NCI-H748 treated with DMSO at 0.1 percent for 48 hours (cell line): ENCODE data around the gene B3GNT9.

Experiments used
- DNase-seq: peaks from one replicate; lab custom pipeline; 2025; lab: John Stamatoyannopoulos, UW

B3GNT9 gene

GRCh38 chr16:67150833-67151396 lies at the start of gene B3GNT9:
TSS of gene B3GNT9 (minus strand) at chr16:67150998. CDS start at chr16:67150485, 513 bp downstream.
- no peak for DNase-seq

- DNase-seq: no peak
Observed at GRCh38 chr16:67200491-67200890, 49.7 kb upstream of the B3GNT9 start.

GRCh38 chr16:67199808-67200198 lies 49.0 kb upstream of the B3GNT9 start:
- no peak for DNase-seq

- DNase-seq: peak; percentile 43
Observed at GRCh38 chr16:67199011-67199807, 48.4 kb upstream of the B3GNT9 start, which contains the start of gene ELMO3. TSS of gene ELMO3 (plus strand) at chr16:67199131. CDS start at chr16:67199327, 196 bp downstream.

- no peak for DNase-seq
Observed at GRCh38 chr16:67198238-67198734, 47.5 kb upstream of the B3GNT9 start.

- no peak for DNase-seq
Observed at GRCh38 chr16:67197704-67198103, 46.9 kb upstream of the B3GNT9 start.

- DNase-seq: no peak
Observed at GRCh38 chr16:67196881-67197280, 46.1 kb upstream of the B3GNT9 start.

GRCh38 chr16:67195676-67196075 lies 44.9 kb upstream of the B3GNT9 start:
- DNase-seq: no peak

GRCh38 chr16:67194260-67194659 lies 43.5 kb upstream of the B3GNT9 start:
- no peak for DNase-seq

- DNase-seq: no peak
Observed at GRCh38 chr16:67193536-67193935, 42.7 kb upstream of the B3GNT9 start.

GRCh38 chr16:67192781-67193361 lies 42.1 kb upstream of the B3GNT9 start:
- no peak for DNase-seq

GRCh38 chr16:67191995-67192681 lies 41.3 kb upstream of the B3GNT9 start, which contains the start of gene E2F4:
TSS of gene E2F4 (plus strand) at chr16:67192155. CDS start at chr16:67192228, 73 bp downstream.
- DNase-seq: peak; percentile 38

- no peak for DNase-seq
Observed at GRCh38 chr16:67191411-67191994, 40.7 kb upstream of the B3GNT9 start.

- no peak for DNase-seq
Observed at GRCh38 chr16:67190448-67191399, 39.9 kb upstream of the B3GNT9 start.

- no peak for DNase-seq
Observed at GRCh38 chr16:67190041-67190440, 39.2 kb upstream of the B3GNT9 start, which contains the start of gene EXOC3L1. TSS of gene EXOC3L1 (minus strand) at chr16:67190136. CDS start at chr16:67189676, 460 bp downstream.

- DNase-seq: no peak
Observed at GRCh38 chr16:67188798-67189197, 38.0 kb upstream of the B3GNT9 start.

GRCh38 chr16:67188323-67188722 lies 37.5 kb upstream of the B3GNT9 start:
- no peak for DNase-seq

- no peak for DNase-seq
Observed at GRCh38 chr16:67187175-67187890, 36.5 kb upstream of the B3GNT9 start.

- DNase-seq: no peak
Observed at GRCh38 chr16:67186550-67186950, 35.8 kb upstream of the B3GNT9 start.

- DNase-seq: no peak
Observed at GRCh38 chr16:67185651-67186134, 34.9 kb upstream of the B3GNT9 start.
